ENCODE measurements around the gene EPHA5.

DNA sequence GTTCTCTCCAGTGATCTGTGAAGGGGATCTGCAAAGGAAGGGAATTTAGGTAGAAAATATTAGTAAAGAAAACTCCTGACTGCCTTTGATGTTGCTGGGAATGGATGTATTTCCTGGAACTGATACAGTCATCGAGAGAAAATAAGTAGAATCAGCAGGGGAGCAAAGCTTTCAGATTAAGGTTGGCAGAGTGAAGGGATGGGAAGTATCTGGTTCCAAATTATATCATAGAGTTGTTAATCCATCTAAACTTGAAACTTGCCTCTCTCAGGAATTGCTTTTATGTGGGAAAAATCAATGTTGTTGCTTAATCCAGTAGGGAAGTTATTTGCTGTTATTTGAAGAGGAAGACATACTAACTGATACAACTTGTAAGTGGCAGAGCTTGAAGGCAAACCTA lies 19.3 kb downstream of the EPHA5 start:
- TF ChIP-seq, protein P1, sequence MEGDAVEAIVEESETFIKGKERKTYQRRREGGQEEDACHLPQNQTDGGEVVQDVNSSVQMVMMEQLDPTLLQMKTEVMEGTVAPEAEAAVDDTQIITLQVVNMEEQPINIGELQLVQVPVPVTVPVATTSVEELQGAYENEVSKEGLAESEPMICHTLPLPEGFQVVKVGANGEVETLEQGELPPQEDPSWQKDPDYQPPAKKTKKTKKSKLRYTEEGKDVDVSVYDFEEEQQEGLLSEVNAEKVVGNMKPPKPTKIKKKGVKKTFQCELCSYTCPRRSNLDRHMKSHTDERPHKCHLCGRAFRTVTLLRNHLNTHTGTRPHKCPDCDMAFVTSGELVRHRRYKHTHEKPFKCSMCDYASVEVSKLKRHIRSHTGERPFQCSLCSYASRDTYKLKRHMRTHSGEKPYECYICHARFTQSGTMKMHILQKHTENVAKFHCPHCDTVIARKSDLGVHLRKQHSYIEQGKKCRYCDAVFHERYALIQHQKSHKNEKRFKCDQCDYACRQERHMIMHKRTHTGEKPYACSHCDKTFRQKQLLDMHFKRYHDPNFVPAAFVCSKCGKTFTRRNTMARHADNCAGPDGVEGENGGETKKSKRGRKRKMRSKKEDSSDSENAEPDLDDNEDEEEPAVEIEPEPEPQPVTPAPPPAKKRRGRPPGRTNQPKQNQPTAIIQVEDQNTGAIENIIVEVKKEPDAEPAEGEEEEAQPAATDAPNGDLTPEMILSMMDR (IDR thresholded peaks at IDR 0.05): no peak
- no peak for TF ChIP-seq EP300 (IDR thresholded peaks at IDR 0.05)
- no peak for TF ChIP-seq POLR2A (IDR thresholded peaks at IDR 0.05)

Measured in sigmoid colon (tissue), 4 donors.